Measurements from ENCODE around the gene HSPA12B. TPM values are rescaled to one million over a fixed set of nuclear protein-coding genes. Genes with fewer than 3 reads are reported as not detected.

Gene HSPA12B
- total RNA-seq, 1 experiment from 2014 or later: 2.7 TPM

DNA sequence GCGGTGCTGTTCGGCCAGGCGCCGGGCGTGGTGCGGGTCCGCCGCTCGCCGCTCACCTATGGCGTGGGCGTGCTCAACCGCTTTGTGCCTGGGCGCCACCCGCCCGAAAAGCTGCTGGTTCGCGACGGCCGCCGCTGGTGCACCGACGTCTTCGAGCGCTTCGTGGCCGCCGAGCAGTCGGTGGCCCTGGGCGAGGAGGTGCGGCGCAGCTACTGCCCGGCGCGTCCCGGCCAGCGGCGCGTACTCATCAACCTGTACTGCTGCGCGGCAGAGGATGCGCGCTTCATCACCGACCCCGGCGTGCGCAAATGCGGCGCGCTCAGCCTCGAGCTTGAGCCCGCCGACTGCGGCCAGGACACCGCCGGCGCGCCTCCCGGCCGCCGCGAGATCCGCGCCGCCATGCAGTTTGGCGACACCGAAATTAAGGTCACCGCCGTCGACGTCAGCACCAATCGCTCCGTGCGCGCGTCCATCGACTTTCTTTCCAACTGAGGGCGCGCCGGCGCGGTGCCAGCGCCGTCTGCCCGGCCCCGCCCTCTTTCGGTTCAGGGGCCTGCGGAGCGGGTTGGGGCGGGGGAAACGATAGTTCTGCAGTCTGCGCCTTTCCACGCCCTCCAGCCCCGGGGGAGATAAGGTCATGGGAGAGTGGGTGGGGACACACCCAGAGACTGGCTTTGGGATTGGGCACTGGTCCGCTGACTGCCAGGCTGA is 19.3 kb downstream of the HSPA12B start:
- Mint-ChIP-seq H3K9me3 (no peaks in the 10 kb centered on the region), H3K27ac (no peak overlapping the region), H3K4me1 (peaks cover 7 to 14% of the 10 kb centered on the region in 2 experiments; a peak in 3 of 4 replicates), H3K4me3 (peak overlapping the region; percentile 49 to 73), H3K36me3 (ENCODE audit: insufficient read depth in 1 of 3, low read depth in 3 of 3) (peaks cover 6 to 21% (median 14%) of the 10 kb centered on the region in 3 experiments; a peak in 6 of 7 replicates), H3K27me3 (ENCODE audit: low read depth) (peaks cover 47% of the 10 kb centered on the region)
- Histone ChIP-seq H3K23me2 (ENCODE audit: insufficient read length, low read depth, low read length, poor library complexity, severe bottlenecking) (peaks cover 19% of the 10 kb centered on the region), H3K23ac (ENCODE audit: insufficient read length, low read depth, low read length) (no peak overlapping the region), H4K91ac (ENCODE audit: insufficient read length, low read depth, low read length) (no peak overlapping the region), H4K20me1 (ENCODE audit: control insufficient read depth, insufficient read depth, insufficient read length) (no peaks in the 10 kb centered on the region), H3K79me1 (ENCODE audit: insufficient read depth, low read depth, low read length, poor library complexity, severe bottlenecking) (no peaks in the 10 kb centered on the region), H3K27me3 (ENCODE audit: insufficient read depth, low read length) (peaks cover 13% of the 10 kb centered on the region), H3K18ac (ENCODE audit: insufficient read length, low read depth, low read length) (no peak overlapping the region), H2BK15ac (ENCODE audit: low read depth, low read length) (no peak overlapping the region), H2BK20ac (ENCODE audit: low read depth, low read length, poor library complexity, severe bottlenecking) (no peak overlapping the region), H2AFZ (ENCODE audit: low read length) (no peak overlapping the region), H3K14ac (ENCODE audit: insufficient read depth, low read length) (no peak overlapping the region), H3T11ph (ENCODE audit: low read length) (no peak overlapping the region), H3K27ac (ENCODE audit: insufficient read length, low read depth, low read length) (no peak overlapping the region), H2BK12ac (ENCODE audit: insufficient read length, low read depth, low read length) (no peak overlapping the region), H2BK5ac (ENCODE audit: insufficient read length, low read length) (no peak overlapping the region), H2BK120ac (ENCODE audit: low read depth, low read length, poor library complexity, severe bottlenecking) (no peak overlapping the region), H3K4me2 (ENCODE audit: insufficient read depth, insufficient read length, low read length) (peak overlapping the region; percentile 50), H3K9ac (ENCODE audit: extremely low read depth, insufficient read length, low read length) (no peak overlapping the region), H4K5ac (ENCODE audit: insufficient read length, low read depth, low read length) (no peak overlapping the region), H2AK5ac (ENCODE audit: insufficient read length, low read length) (no peak overlapping the region), H3K56ac (ENCODE audit: insufficient read length, low read depth, low read length) (no peak overlapping the region), H3K4me1 (ENCODE audit: insufficient read depth, low read length) (peaks cover 2% of the 10 kb centered on the region; the same call in 1 of the 2 replicates), H3K4ac (ENCODE audit: low read depth, low read length) (no peak overlapping the region), H3K9me3 (ENCODE audit: control insufficient read depth, low read depth, low read length) (no peaks in the 10 kb centered on the region), H3K79me2 (ENCODE audit: insufficient read depth, low read length) (no peaks in the 10 kb centered on the region), H4K8ac (replicated peaks; ENCODE audit: insufficient read length, low read depth, low read length) (no peak overlapping the region)
- DNase-seq: peak; percentile 95
- no CpG with 5 or more reads among the region's 95 CpGs for WGBS (ENCODE audit: extremely low coverage, insufficient read length, low lambda C conversion rate)
- TF ChIP-seq, protein P1, sequence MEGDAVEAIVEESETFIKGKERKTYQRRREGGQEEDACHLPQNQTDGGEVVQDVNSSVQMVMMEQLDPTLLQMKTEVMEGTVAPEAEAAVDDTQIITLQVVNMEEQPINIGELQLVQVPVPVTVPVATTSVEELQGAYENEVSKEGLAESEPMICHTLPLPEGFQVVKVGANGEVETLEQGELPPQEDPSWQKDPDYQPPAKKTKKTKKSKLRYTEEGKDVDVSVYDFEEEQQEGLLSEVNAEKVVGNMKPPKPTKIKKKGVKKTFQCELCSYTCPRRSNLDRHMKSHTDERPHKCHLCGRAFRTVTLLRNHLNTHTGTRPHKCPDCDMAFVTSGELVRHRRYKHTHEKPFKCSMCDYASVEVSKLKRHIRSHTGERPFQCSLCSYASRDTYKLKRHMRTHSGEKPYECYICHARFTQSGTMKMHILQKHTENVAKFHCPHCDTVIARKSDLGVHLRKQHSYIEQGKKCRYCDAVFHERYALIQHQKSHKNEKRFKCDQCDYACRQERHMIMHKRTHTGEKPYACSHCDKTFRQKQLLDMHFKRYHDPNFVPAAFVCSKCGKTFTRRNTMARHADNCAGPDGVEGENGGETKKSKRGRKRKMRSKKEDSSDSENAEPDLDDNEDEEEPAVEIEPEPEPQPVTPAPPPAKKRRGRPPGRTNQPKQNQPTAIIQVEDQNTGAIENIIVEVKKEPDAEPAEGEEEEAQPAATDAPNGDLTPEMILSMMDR (conservative IDR thresholded peaks at IDR 0.05): no peak

Data from H9 (cell line).